GOT3 (cell line): Measurements from ENCODE around the gene OMP.

ENCODE experiments used
- DNase-seq: peaks from one replicate; lab custom pipeline; 2025; ENCODE audit warnings: mixed read lengths; lab: John Stamatoyannopoulos, UW

The OMP gene

DNA sequence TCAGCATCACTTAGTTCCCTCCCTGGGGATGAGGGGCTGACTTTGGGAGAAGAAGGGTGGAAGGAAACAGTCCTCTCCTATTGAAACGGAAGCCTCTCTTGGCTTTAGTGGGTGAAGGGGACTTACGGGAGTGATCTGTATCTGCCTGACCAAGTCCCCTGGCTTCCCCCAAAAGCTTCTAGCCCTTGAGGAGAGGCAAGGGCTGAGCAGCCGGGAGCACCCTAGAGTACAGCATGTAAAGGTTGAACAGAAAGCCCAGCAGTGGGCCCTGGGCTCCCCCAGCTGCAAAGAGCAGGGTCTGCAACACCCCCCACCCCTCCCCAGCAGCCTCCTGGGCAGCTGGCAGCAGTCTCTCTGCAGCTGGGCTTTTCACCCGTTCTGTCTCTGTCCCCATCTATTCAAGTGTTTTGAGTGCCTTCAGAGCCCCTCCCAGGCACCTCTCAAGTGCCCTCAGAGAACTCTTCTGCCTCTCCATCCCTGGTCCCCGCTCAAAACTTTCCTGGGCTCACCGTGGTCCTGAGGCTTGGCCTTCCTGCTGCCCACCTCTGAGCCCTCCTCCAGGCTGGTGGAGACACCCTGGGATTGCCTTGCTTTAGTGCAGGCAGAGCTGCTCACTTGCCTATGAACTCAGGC, 33.2 kb upstream of the OMP start:
- DNase-seq = no peak

DNA sequence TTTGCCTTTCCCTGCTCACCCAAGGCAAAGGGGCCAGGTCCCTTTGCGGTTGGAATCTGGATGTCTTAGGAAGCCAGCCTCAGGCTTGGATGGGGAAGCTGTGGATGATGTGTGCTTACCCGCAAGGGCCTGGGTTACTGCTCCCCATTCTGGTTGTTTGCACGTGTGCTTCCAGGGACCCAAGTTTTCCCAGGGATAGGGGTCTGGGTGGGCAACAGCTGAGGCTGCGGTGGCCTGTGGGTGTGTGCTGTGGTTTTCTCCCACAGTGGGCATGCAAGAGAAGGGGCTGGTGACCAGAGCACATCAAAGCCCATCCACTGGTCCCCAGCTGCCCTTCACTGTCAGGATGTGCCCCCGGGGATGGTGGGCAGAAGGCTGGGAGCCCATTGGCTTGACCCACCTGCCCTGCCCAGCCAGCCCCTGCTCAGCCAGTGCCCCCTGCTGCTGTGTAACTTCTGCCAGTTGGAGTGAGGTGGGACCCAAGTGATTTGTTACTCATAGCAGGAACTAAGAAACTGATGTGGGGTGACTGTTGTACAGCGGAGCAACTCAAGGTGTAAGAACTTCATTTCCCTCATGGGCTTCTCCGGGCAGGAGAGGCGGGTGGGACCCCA, 32.6 kb upstream of the OMP start:
- DNase-seq = no peak

GRCh38 chr11:77071077-77071476, 31.6 kb upstream of the OMP start:
- DNase-seq = no peak

- DNase-seq = no peak
These were observed 30.7 kb upstream of the OMP start for GRCh38 chr11:77071671-77072605.

DNA sequence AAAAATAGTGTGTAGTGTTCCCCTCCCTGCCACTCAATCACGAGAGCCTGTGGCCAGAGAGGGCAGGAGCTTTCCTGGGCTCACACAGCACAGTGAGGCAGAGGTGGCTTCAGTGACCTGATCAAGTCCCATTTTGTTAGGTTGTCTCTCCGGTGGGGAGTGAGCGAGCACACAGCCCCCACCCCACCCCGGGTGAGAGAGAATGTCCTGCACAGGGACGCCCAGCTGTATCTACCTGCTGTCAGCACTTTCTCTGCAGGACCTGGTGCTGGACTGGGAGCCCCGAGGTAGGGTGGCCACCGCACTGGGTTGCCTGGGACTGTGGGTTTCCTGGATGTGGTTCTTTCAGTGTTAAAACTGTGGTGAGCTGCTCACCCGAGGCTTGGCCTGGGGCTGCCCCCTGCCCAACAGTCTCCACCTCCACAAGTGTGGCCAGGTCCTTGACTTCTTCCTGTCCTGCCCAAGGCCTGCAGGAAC, 29.8 kb upstream of the OMP start:
- DNase-seq = no peak

DNA sequence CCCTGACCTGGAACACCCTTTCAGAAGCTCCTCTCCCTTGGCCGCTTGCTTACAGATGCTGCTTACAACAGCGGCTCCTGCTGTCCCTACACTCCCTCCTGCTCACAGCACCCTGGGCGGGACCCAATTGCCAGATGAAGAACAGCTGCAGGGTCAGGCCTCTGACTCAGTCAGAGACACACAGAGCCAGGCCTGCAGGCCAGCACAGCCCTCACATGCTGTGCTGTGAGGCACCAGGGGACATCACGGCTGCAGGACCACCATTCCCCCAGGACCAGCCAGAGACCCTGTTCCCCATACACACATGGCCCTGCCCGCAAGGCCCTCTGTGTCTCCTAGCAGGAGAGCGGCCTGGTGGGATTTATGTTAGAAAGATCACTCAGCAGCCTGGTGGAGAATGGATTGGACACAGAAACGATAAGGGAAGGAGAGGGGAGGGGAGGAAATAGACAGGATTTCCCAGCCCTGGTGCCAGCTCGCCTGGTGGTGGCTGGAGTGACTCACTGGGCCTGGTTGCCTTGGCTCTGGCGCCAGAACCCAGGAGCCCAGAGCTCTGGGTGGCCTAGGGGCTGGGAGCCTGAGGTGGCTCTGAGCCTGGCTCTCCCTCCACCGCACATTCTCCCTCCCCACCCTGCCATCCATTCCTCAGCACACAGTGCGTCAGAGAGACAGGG, 29.2 kb upstream of the OMP start:
- peak; percentile 26 for DNase-seq

DNA sequence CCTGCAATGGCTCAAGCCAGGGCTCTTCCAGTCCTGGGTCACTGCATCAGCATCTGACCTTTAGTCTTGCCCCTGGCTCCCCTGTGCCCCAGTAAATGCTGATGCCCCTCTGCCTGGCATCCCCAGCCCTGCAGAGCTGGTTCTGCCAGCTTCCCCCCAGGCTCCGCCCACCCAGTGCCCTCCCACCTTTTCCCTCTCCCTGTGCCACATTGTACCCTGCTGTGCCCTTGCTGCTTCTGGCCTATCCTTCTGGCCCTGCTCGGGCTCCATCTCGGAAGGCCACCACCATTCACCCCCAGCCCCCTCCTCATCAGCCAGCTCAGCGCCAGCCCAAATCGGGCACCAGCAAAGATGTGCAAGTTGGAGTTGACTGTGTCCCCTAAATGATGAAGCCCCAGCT, 28.4 kb upstream of the OMP start:
- DNase-seq = no peak

DNA sequence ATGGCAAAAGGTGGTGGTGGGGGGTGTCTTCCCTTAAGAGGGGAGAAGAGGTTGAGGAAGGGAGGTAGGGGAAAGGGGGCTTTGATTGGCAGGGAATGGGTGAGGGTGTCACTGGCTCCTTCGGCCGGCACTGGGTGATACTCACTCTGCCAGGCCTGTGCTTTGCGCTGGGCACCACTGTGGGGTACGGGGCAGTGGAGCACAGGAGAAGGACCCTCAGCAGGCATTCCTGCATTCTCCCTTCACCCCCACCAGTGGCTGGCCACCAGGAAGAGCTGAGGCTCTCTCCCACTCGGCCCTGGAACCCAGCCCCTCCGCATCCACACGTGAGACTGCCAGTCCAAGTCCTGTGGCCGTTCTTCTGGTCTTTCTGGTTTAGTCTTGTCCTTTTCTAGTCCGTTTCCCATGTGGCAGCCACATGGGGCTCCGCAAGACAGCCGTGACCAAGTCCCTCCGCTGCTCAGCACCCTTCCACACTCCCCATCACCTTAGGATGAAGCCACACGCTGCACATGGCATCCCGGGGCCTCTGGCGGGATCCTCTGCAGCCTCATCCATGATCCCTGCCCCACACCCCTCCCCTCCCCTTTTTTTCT, 27.9 kb upstream of the OMP start:
- no peak for DNase-seq

GRCh38 chr11:77075425-77075905, 27.2 kb upstream of the OMP start:
- DNase-seq = no peak

- DNase-seq = no peak
These were observed 23.0 kb upstream of the OMP start for GRCh38 chr11:77079666-77080065.

DNA sequence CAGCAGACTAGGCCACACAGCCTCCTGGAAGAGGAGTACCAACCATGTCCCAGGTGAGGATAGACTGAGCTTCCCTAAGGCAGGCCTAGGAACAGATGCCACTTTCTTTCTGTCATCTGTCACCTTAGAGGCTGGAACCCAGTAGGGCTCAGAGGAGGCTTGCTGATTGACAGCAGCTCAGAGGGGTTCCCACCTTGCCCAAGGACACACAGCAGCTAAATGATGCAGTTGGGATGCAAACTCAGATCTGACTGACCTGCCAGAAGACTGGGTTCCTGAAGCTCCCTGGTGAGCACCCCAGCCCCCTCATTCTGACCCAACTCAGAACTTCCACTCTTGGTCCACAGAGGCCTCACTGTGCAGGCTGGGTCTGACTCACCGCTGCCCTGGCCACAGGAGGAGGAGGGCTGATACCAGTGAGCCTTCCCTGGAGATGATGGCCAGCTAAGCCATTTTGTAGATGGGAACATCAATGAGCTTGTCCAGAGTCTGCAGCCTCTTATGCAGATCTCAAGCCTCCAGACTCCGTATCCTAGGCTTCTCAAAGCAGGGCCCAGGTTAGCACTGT, 21.9 kb upstream of the OMP start:
- no peak for DNase-seq

DNA sequence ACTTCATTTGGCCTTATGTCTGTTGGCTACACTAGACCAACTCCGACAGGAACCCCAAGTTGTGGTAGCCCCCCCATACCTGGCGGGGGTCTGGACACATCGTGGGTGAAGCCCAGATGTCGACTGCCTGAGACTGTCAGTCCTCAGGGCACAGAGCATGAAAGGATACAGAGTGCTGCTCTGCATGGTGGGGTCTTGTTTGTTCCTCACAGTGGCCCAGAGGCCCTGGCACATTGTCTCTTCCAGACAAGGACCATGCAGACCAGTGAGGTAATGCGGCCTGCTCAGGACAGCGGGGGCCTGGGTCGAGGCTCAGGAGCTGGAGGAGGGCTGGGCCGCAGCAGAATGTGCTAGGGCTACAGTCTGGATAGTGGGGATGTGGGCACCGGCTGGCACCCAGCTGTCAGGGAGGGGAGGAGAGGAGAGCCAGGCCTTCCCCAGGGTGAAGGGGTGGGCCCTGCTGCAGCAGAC, 21.2 kb upstream of the OMP start:
- no peak for DNase-seq

DNA sequence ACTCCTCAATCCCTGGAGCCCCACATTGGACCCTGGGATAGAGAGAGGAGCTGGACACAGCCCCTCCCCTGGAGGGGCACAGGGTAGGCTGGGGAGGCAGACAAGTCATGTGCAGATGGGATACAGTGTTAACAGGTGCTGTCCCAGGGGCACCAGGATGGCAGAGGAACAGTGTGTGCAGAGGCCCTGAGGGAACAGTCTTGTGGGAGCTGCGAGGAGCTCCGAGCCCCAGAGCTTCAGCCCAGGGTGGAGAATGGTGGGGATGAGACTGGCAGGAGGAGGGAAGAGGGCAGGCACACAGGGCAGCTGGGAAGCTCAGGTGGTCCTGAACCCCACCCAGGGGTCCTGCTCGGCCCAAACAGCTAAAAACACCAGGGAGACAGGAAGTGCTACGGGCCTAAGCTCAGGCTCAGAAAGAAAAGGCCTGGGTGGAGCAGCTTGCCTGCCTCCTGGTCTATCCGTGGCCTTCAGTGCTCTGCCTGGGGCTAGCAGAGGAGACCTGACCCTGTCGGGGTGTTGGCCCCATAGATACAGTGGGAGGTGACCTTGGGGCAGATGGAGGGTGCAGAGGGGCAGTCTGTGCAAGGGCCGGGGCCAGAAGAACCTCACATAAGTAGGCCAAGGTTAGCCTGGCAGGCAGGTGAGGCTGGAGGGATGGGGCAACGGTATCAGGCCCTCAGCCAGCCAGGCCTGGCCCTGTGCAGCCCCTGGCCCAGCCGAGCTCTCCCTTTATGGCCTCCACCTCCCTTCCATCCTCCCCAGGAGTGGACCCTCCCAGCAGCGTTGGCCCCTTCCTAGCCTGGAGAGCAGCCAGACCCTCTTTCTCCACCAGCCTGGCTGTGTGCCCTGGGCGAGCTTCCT, 20.4 kb upstream of the OMP start:
- DNase-seq = no peak

GRCh38 chr11:77082838-77083565, 19.6 kb upstream of the OMP start:
- DNase-seq = no peak

DNA sequence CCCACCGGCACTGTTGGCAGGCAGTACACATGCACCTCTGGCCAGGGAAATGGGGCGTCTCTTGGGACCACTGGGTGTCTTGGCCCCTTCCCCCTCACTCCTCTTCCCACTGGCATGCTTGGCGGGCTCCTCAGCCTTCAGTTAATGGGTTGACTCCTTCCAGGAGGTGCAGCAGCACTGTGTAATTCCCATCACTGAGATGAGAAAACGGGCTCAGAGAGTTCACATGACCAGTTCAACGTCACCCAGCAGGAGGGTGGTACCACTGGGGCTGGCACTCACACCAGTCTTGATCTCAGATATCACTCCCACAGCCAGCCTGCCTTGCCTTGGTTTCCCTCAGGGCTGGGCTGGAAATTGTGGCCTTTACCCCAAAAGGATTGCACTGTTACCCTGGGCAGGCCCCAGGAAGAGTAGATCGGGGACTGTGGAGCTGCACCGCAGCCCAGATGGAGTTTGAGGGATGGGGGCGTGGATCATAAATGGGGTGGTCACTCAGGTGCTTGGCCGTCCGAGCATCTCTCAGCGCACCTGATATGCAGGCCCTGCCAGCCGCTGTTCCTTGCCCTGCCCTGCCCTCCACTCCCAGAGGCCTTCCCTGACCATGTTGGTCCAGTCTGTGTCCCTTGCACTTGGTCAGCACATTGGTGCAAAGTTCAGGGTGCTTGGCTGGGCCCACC, 18.9 kb upstream of the OMP start:
- no peak for DNase-seq

DNA sequence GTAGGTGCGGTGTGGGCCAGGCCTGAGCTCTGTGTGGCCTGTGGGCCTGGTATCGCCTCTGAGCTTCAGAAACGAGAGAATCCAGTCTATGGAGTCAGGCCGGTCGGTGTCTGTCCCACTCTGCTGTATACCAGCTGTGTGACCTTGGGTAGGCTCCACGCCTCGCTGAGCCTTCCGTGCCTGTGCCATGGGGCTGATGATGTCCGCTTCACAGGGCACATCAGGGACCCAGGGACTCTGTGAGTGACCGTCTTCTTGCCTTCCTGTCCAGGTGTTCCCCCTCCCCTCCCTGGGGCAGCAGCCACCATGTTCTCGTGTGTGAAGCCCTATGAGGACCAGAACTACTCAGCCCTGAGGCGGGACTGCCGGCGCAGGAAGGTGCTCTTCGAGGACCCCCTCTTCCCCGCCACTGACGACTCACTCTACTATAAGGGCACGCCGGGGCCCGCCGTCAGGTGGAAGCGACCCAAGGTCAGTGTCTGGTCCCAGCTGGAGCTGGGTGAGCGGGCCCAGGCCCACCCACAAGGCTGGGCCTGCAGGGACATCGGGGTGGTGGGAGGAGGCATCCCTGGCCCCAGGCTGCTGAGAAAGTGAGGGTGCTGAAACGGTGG, 18.0 kb upstream of the OMP start:
- DNase-seq = no peak

GRCh38 chr11:77085652-77086051, 17.0 kb upstream of the OMP start:
- DNase-seq = no peak
